SJSA1 (cell line): Measurements from ENCODE around the gene CYP4F8. TPM values are rescaled to one million over a fixed set of nuclear protein-coding genes. Genes with fewer than 3 reads are reported as not detected.
"Not testable (repeated sequence)": the region's sequence is repeated elsewhere in the genome, so short reads cannot be mapped to it uniquely, and the experiment has no call there.

Experiments
- DNase-seq, 2 experiments: peaks; one replicate each; pipeline ENCODE4 v3.0.0-alpha.2; 2015 to 2020; ENCODE audit warnings: low spot score in 2 of 2, low read depth in 1 of 2
- H3K27ac ChIP-seq: fragments of 250-450 bp; sonication (Bioruptor Pico); 2 replicates; pipeline ENCODE4 v1.5.1; 2020; ENCODE audit warnings: mild to moderate bottlenecking, moderate library complexity
- H3K27me3 ChIP-seq: fragments of 250-450 bp; sonication (Bioruptor Pico); replicated peaks from 2 replicates; pipeline ENCODE4 v1.5.1; 2020; ENCODE audit warnings: mild to moderate bottlenecking, moderate library complexity
- H3K36me3 ChIP-seq: fragments of 250-450 bp; sonication (Bioruptor Pico); 2 replicates; pipeline ENCODE4 v1.5.1; 2020; ENCODE audit warnings: mild to moderate bottlenecking
- H3K4me1 ChIP-seq: fragments of 250-450 bp; sonication (Bioruptor Pico); replicated peaks from 2 replicates; pipeline ENCODE4 v1.6.1; 2021; ENCODE audit warnings: mild to moderate bottlenecking
- H3K4me3 ChIP-seq: fragments of 250-450 bp; sonication (Bioruptor Pico); 2 replicates; pipeline ENCODE4 v1.5.1; 2020; ENCODE audit warnings: mild to moderate bottlenecking
- H3K9me3 ChIP-seq: fragments of 250-450 bp; sonication (Bioruptor Pico); replicated peaks from 2 replicates; pipeline ENCODE4 v1.5.1; 2020; ENCODE audit warnings: mild to moderate bottlenecking
- total RNA-seq: library from RNA; depleted of rRNA; stranded (reverse); fragments of >200 nt; shearing (Covaris generic); gene quantifications from 2 replicates; pipeline ENCODE4 v1.2.3, GENCODE V29; 2014

Gene CYP4F8
- total RNA-seq, 1 experiment from 2014 or later, result not detected

- no peaks in the 10 kb centered on the region for H3K9me3 ChIP-seq
- DNase-seq, result no peak
- no peak overlapping the region for H3K4me3 ChIP-seq
- H3K4me1 ChIP-seq, result no peaks in the 10 kb centered on the region
- H3K36me3 ChIP-seq, result no peaks in the 10 kb centered on the region
- no peak overlapping the region for H3K27ac ChIP-seq
- no peaks in the 10 kb centered on the region for H3K27me3 ChIP-seq
Observed at GRCh38 chr19:15643387-15643786, 28.4 kb downstream of the CYP4F8 start.

- Histone ChIP-seq H3K4me1 (no peaks in the 10 kb centered on the region), H3K27ac (no peak overlapping the region), H3K27me3 (no peaks in the 10 kb centered on the region), H3K36me3 (no peaks in the 10 kb centered on the region), H3K4me3 (no peak overlapping the region), H3K9me3 (no peaks in the 10 kb centered on the region)
- DNase-seq, result no peak
Observed at GRCh38 chr19:15644066-15644741, 29.2 kb downstream of the CYP4F8 start.

GRCh38 chr19:15644816-15645215 lies 29.8 kb downstream of the CYP4F8 start:
- Histone ChIP-seq H3K9me3 (no peaks in the 10 kb centered on the region), H3K4me1 (no peaks in the 10 kb centered on the region)

GRCh38 chr19:15649526-15649925 lies 34.5 kb downstream of the CYP4F8 start:
- no peak for DNase-seq
- H3K4me1 ChIP-seq, result no peaks in the 10 kb centered on the region
- no peaks in the 10 kb centered on the region for H3K36me3 ChIP-seq
- H3K27me3 ChIP-seq, result 0 out of 2 replicates have a peak, but pooled peaks cover 3% of the 10 kb centered on the region
- no peaks in the 10 kb centered on the region for H3K9me3 ChIP-seq
- H3K27ac ChIP-seq, result no peak overlapping the region
- no peak overlapping the region for H3K4me3 ChIP-seq

More at GRCh38 chr19:15644816-15645215, 29.8 kb downstream of the CYP4F8 start:
- H3K27ac ChIP-seq, result no peak overlapping the region
- H3K4me3 ChIP-seq, result no peak overlapping the region
- H3K36me3 ChIP-seq, result no peaks in the 10 kb centered on the region
- no peaks in the 10 kb centered on the region for H3K27me3 ChIP-seq
- no peak for DNase-seq

- not testable (repeated sequence) for H3K9me3 ChIP-seq, H3K4me3 ChIP-seq, H3K27ac ChIP-seq, H3K36me3 ChIP-seq, H3K4me1 ChIP-seq, H3K27me3 ChIP-seq, DNase-seq
Observed at GRCh38 chr19:15650123-15650522, 35.1 kb downstream of the CYP4F8 start.

GRCh38 chr19:15651791-15652190 lies 36.8 kb downstream of the CYP4F8 start:
- DNase-seq, result no peak
- Histone ChIP-seq H3K4me3 (no peak overlapping the region), H3K27ac (no peak overlapping the region), H3K4me1 (no peaks in the 10 kb centered on the region), H3K36me3 (no peaks in the 10 kb centered on the region), H3K27me3 (0 out of 2 replicates have a peak, but pooled peaks cover 8% of the 10 kb centered on the region), H3K9me3 (no peaks in the 10 kb centered on the region)

GRCh38 chr19:15652559-15653278 lies 37.7 kb downstream of the CYP4F8 start:
- H3K27ac ChIP-seq, result no peak overlapping the region
- H3K27me3 ChIP-seq, result 0 out of 2 replicates have a peak, but pooled peaks cover 8% of the 10 kb centered on the region
- no peak overlapping the region for H3K4me3 ChIP-seq
- H3K9me3 ChIP-seq, result no peaks in the 10 kb centered on the region
- no peak for DNase-seq
- H3K4me1 ChIP-seq, result no peaks in the 10 kb centered on the region
- H3K36me3 ChIP-seq, result no peaks in the 10 kb centered on the region

- Histone ChIP-seq H3K4me3 (no peak overlapping the region), H3K27ac (no peak overlapping the region), H3K9me3 (no peaks in the 10 kb centered on the region), H3K27me3 (0 out of 2 replicates have a peak, but pooled peaks cover 8% of the 10 kb centered on the region), H3K36me3 (no peaks in the 10 kb centered on the region), H3K4me1 (no peaks in the 10 kb centered on the region)
- DNase-seq, result no peak
Observed at GRCh38 chr19:15656467-15656866, 41.4 kb downstream of the CYP4F8 start.

- no peak overlapping the region for H3K27ac ChIP-seq
- no peak for DNase-seq
- no peaks in the 10 kb centered on the region for H3K36me3 ChIP-seq
- H3K27me3 ChIP-seq, result no peaks in the 10 kb centered on the region
- no peaks in the 10 kb centered on the region for H3K9me3 ChIP-seq
- H3K4me3 ChIP-seq, result no peak overlapping the region
- H3K4me1 ChIP-seq, result no peaks in the 10 kb centered on the region
Observed at GRCh38 chr19:15663247-15663646, 48.2 kb downstream of the CYP4F8 start.

- H3K4me1 ChIP-seq, result no peaks in the 10 kb centered on the region
- no peaks in the 10 kb centered on the region for H3K36me3 ChIP-seq
- no peak overlapping the region for H3K27ac ChIP-seq
- H3K27me3 ChIP-seq, result no peaks in the 10 kb centered on the region
- H3K4me3 ChIP-seq, result no peak overlapping the region
- DNase-seq, result no peak
- no peaks in the 10 kb centered on the region for H3K9me3 ChIP-seq
Observed at GRCh38 chr19:15666186-15666585, 51.2 kb downstream of the CYP4F8 start.

GRCh38 chr19:15666883-15667282 lies 51.9 kb downstream of the CYP4F8 start:
- Histone ChIP-seq H3K27me3 (no peaks in the 10 kb centered on the region), H3K27ac (no peak overlapping the region), H3K4me1 (no peaks in the 10 kb centered on the region), H3K36me3 (no peaks in the 10 kb centered on the region), H3K9me3 (no peaks in the 10 kb centered on the region), H3K4me3 (no peak overlapping the region)
- DNase-seq, result no peak

- Histone ChIP-seq H3K4me1 (no peaks in the 10 kb centered on the region), H3K9me3 (no peaks in the 10 kb centered on the region), H3K36me3 (no peaks in the 10 kb centered on the region), H3K27ac (no peak overlapping the region), H3K27me3 (no peaks in the 10 kb centered on the region), H3K4me3 (no peak overlapping the region)
- no peak for DNase-seq
Observed at GRCh38 chr19:15669440-15669839, 54.4 kb downstream of the CYP4F8 start.

GRCh38 chr19:15669891-15670290 lies 54.9 kb downstream of the CYP4F8 start:
- Histone ChIP-seq H3K36me3 (no peaks in the 10 kb centered on the region), H3K27me3 (no peaks in the 10 kb centered on the region), H3K4me3 (no peak overlapping the region), H3K27ac (no peak overlapping the region), H3K9me3 (no peaks in the 10 kb centered on the region), H3K4me1 (no peaks in the 10 kb centered on the region)
- DNase-seq, result no peak

- H3K4me3 ChIP-seq, result no peak overlapping the region
- H3K27me3 ChIP-seq, result no peaks in the 10 kb centered on the region
- DNase-seq, result no peak
- H3K27ac ChIP-seq, result no peak overlapping the region
- H3K9me3 ChIP-seq, result no peaks in the 10 kb centered on the region
- H3K36me3 ChIP-seq, result no peaks in the 10 kb centered on the region
- no peaks in the 10 kb centered on the region for H3K4me1 ChIP-seq
Observed at GRCh38 chr19:15671237-15671821, 56.3 kb downstream of the CYP4F8 start.
